GM23248 (cell line): ENCODE data around the gene ASAH2B.
"Not testable (repeated sequence)": the region's sequence is repeated elsewhere in the genome, so short reads cannot be mapped to it uniquely, and the experiment has no call there.

ENCODE experiments used
- EZH2 ChIP-seq: fragments of 200-600 bp; sonication (generic); IDR thresholded peaks from 2 replicates; pipeline ENCODE4 v1.6.1; 2018; ENCODE audit warnings: antibody characterized with exemption, mild to moderate bottlenecking; ENCODE audit not compliant: insufficient read depth, poor library complexity, severe bottlenecking
- EZH2phosphoT487 ChIP-seq: fragments of 200-600 bp; sonication (generic); IDR thresholded peaks from 2 replicates; pipeline ENCODE4 v1.6.1; 2018; ENCODE audit warnings: antibody characterized with exemption, moderate library complexity, mild to moderate bottlenecking, low read depth; ENCODE audit not compliant: insufficient read depth

DNA sequence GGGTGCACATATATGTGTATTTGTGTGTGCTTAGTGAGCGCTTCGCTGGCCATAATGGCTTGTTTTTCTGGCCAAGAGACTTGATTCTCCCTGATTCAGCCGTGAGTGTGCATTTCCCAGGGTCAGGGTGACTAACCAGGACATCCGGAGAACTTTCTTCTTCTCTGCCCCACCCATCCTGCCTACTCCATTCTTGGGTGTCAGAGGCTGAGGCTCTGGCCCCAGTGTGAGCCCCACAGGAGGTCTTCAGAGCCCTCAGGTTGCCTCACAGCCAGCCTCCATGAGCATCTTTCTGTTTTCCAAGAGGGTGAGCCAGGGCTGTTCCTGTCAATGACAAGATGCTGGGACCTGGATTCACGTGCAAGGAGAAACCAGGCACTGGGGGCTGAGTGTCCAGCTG lies 37.8 kb upstream of the ASAH2B start:
- TF ChIP-seq EZH2, EZH2phosphoT487: not testable (repeated sequence)
